CD4-positive, alpha-beta T cell treated with Interleukin-15 for 1 hour (primary cell): Measurements from ENCODE around the gene ASB18.

ENCODE experiments used
- DNase-seq: peaks from one replicate; pipeline ENCODE4 v3.0.0-alpha.2; 2020

Gene ASB18

DNA sequence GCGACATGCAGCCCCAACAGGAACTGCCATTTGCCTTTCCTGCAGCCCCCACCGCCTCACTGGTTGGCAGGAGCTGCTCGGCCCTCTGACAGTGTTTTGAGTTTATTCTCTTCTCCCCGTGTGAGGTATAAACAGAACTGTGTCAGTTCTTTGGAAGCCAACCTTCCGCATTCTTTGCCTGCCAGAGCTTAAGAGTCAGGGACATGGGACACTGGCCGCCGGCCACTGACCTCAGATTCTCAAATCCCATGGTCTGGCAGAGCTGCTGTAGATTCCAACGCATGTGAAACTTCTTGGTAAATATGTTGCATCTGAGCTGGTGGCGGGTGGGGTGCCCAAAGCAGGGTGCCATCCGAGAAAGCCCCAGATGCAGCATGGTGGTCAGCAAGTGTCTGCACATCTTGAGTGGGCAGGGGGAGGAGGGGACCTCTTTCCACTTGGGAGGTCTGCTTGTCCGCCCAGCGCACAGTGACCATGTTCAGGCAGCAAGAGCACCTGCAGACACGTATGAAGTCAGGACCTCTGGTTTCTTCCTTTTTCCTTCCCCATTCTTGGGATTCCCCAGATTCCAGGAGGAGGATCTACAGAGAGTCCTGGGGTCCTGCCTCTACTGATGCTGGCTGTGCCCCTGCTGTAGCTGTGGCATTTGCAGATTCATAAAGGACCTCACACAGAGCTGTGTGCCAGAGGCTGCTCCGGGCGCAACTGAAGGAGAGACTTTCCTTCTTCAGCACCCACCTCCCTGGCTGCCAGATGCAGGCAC lies 23.8 kb downstream of the ASB18 start:
- no peak for DNase-seq

DNA sequence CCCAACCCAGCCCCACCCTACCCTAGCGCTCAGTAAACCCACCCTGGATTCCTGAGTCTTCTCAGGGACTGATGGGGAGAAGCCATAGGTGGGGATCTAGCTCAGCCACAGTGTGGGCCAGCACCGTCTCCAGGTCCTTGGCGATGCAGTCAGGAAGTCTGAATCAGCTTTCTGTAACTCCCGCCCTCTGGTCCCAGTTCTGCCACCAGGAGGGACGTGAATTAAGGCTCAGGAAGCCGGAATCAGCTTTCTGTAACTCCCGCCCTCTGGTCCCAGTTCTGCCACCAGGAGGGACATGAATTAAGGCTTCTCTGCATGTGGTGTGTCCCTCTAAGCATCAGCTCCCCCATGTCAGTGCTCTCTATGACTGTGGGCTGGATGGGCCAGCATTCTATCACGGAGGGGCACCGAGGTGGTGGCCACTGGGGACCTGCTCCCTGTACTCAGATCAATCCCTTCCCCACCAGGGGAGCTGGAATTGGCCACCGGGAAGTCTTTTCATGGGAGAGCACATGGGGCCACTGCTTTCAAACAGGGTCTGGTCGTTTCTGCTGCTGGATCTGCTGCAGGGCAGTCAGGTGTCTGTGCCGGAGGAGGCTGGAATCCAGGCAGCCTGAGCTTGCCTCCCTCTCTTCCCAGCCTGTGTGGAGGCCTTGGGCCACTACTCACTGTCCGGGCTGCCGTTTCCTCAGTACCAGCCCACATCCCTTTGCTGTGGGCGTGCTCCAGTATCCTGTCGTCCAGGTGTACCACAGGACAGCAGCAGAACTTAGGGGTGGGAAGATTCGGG lies 24.7 kb downstream of the ASB18 start:
- DNase-seq: no peak

DNA sequence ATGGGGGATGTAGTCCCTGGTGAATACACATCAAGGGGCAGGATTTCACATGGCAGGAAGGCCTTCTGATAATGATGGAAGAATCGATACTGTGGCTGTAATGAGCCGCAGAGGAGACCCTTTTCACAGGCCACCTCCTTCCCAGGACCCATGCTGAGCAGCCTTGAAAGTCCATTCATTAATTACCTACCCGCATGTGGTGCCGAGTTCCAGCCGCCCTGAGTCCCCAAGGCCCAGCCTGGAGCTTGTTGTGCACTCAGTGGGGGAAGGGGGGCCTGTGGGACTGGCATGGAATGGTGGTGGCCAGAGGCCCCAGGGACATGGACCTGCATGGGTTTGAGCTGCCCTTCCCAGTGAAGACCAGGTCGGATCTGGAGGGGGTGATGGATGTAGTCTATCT lies 25.5 kb downstream of the ASB18 start:
- no peak for DNase-seq

DNA sequence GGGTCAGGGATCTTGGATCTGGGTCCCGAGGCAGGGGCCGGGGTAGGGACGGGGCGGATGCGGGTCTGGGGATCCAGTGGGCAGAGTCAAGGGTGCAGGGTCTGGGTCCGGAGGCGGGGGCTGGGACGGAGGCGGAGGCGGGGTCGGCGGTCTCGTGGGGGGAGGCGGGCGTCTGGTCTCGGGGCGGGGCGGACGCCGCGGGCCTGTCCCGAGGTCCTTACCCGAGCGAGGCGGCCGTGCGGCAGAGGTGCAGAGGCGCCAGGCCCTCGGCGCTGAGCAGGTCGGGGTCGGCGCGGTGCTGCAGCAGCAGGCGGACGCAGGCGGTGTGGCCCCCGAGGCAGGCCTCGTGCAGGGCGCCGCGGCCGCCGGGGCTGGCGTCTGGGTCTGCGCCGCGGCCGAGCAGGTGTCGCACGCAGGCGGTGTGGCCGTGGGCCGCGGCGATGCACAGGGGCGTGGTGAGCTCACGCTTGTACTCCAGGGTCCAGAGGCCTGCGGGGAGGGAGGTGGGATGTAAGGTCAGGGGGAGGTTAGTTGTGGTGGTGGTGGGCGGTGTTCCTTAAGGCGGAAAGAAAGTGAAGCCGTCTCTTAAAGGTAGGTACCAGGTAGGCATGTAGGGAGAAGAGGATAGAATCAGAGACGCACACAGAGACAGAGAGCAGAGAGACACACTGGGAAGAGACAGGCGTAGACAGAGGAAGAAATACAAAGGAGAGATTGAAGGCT lies 26.6 kb downstream of the ASB18 start:
- no peak for DNase-seq

DNA sequence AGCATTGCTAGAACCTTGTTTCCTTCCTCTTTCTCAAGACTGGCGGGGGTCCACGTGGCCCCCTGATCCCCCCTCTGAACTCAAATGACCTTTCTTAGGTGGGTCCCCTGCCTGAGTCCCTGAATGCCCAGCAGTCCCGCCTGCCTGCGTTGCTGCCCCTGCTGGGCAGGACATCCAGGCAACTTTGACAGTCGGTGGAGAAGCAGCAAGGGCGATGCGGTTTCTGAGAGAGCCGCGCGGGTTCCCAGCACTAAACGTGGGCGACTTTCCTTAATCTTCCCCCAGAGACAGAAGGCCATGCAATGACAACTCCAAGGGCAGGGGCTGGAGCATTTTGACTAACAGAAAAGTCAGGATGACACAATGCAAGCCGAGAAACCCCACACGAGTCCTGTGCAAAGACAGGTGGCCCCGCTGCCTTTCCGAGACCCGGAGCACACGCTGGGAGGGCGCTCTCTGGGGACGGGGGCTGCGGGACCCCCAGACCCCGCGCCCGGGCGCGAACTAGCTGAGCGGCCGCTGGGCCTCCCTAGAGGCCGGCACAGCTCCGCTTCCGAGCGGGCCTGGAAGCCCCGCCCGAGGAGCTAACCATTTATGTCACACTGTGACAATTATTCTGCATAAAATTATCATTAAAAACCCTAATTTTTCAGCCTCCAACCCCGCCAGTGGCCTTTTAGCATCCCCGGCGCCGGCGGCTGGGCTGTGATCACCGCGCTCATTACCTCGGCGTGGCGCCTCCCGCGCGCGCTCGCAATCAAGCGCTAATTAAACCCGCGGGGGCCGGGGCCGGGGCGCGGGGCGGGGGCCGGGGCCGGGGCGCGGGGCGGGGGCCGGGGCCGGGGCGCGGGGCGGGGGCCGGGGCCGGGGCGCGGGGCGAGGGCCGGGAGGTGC lies 27.4 kb downstream of the ASB18 start:
- no peak for DNase-seq

DNA sequence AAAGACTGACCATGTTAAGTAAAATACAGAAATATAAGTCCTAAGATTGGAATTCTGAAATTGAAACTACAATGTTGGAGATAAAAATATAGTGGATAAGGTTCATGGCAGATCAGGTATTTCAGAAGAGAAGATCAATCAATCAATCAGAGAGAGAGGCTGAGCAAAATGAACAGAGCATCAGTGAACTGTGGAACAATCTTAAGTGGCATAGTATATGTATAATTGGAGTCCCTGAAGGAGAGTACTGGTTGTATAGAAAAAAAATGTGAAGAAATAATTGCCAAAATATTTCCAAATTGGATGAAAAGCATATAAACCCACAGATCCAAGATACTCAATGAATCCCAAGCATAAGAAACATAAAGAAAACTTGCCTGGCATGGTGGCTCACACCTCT lies 35.0 kb downstream of the ASB18 start:
- DNase-seq: no peak

DNA sequence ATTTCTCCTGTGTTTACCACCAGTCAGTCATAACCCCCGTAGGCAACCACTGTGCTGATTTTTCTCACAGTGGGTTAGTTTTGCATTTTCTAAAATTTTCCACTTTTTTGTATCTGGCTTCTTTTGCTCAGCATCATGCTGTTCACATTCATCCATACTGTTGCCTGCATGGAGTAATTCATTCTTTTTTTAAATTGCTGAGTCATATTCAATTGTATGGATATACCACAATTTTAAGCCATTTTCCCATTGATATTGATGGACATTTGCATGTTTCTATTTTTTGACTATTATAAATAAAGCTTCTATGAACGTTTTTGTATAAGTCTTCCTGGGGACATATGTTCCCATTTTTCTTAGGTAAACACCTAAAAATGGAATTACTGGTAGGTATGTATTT lies 40.5 kb downstream of the ASB18 start:
- DNase-seq: no peak

DNA sequence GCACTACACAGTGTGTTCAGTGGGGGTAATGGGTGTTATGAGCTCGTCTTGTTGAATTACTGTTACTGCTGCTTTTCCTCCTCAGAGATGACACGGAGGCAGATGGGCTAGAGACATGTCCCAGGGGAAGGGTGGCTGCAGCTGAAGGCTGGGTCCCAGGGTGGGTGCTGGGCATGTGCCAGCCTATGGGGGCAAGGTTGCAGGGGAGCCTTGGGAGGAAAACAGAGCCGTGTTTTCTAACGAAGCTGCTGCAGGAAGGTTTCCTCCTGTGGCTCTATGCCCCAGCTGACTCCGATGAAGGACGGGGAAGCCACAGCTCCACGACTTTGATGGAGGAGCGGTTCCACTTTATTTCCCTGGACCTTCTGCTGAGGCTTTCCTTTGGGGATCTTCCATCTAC lies 42.4 kb downstream of the ASB18 start:
- DNase-seq: no peak

DNA sequence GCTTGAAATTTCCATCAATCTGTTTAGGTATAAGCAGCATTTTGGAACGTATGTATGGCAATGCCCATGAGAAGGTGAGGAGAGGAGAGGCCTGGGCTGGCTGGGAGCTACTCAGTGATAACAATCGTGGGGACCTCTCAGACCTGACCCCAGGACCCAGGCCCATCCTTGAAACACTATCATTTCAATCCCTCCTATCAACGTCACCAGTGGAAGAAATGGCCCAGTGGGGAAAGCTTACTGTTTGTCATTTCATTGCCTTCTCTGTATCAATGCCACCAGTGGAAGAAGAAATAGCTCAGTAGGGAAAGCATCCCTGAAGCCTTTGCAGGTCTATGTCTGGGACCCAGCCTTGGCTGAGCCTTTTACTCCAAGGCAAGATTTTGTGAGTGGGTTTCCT lies 44.8 kb downstream of the ASB18 start:
- DNase-seq: no peak

DNA sequence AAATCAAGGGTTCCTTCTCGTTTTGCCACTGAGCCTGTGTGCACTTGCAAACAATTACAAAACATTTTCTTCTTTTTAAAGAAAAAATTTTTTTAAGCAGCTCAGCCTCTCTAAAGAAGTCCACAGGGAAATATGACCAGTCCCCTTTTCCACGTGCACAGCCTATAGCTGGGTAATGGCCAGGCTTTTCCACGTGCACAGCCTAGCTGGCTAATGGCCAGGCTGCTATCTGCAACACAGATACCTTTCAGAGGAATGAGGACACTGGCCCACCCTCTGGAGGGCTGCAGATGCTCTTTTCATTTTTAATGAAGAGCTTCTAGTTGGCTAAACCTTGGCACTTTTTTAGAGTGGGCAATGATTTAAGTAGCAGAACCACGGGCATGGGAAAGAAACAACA lies 46.3 kb downstream of the ASB18 start:
- DNase-seq: no peak

DNA sequence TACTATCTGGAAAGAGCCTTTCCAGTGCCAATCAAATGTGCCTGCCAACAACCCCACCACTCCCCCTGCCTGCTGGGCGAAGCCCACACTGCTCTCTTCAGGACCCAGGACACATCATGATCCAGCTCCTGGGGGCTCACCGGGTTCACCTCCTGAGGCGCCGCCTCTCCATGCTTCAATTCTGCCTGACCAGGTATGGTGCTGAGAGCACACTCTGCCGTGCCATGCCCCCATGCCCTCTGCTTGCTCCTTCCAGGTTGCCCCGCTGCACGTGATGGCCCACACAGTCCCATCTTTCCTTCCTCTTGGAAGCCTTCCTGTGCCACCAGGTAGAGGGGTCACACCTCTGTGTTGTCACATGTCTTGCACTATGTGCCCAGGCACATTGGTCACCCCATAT lies 47.5 kb downstream of the ASB18 start:
- DNase-seq: no peak

DNA sequence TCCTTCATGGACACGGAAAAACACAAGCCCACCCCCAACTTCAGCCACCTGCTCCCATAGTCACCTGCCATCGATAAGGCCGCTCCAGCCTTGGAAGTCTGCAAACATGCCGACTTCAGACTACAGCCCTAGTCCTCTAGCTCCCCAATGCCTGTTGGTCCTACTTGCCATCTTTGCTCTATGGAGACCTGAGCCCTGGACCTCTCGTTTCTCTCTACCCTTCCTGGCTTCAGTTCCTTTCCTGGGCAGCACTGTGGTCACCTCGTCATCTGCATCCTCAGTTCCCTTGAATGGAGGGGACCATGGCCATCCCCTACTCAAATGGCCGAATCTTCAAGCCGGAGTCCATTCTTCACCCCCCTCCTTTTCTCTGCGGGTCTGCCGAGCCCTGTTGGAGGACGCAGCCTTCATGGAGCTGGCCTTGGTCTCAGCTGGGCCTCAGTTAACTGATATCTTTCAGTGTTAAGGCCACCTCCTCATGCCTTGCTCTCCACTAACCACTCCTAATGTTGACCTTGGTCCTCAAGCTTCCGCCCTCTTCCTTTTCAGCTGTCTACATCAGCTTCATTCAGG lies 48.4 kb downstream of the ASB18 start:
- no peak for DNase-seq

DNA sequence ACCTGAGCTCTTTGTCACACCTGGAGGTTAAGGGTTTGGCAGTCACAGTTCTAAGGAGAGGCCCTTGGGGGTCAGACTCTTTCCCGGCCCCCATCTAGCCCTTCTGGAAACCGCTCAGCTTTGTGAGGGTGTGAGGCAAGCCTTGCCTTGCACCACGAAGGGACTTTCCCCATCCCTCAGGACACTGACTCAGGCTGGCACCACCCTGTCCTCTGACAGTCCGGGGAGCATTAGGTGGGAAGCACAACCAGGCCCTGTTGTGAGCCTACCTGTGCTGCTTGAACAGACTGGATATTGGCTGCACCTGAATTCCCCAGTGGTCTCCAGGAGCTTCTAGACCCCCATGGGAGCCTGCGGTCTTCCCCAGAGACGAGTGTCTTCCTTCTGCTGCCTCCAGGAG lies 49.0 kb downstream of the ASB18 start:
- DNase-seq: no peak

DNA sequence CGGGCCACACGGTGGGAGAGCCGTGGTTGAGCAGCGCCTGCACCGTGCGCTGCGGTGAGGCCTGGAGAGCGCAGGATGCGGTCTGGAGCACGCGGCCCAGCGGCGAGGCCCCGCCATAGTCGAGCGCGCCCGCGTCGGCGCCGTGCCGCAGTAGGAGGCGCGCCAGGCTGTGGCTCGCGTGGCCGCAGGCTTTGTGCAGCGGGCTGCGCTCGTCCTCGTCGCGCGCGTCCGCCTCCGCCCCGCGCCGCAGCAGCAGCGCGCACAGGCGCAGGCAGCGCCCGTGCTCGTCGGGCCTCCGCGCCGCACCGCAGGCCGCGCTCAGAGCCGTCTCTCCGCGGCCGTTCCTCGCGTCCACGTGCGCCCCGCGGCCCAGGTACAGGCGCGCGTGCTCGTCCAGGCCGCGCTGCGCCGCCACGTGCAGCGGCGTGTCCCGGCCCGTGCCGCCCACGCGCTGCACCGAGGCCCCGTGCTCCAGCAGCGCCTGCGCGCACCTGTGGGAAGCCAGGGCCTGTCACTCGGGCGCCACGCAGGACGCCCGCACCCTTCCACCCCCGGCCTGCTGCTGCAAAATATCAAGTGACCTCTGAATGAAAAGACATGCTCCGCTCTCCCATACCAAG lies 49.7 kb downstream of the ASB18 start:
- no peak for DNase-seq

DNA sequence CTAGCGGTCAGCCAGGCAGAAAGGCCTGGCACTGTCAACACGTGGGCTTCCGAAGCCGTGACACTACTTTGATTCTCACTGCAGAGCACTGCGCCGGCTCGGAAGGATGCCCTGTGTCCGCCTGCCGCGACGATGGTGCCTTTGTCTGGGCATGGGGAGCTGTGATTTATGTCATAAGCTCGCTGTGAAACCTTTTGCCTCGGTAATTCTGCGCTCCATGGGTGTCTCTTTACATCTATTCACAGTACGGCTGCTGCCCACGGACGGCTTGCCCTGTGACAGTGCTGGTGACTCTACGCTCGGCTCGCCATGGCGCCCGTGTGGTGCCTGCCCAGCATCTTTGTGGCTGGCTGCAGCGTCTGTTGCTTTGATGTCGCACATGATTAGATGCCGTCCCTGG lies 52.9 kb downstream of the ASB18 start:
- no peak for DNase-seq

DNA sequence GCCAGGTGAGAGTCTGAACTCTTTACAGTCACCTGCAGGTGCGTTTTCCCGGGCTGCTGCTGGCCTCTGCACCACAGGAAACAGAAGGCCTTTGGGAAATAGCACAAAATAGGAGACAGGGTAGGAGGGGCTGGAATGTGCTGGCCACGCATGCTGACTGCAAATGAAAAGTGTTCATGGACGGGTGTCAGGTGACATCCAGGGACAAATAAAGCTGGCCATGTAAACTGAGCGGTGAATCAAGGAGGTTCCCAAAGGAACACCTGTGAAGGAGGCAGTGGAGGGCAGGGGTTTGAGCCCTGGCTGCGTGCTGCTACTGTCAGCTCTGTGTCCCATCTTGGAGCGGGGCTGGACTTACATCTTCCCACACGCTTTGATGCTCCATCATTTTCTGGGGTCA lies 53.7 kb downstream of the ASB18 start:
- no peak for DNase-seq

DNA sequence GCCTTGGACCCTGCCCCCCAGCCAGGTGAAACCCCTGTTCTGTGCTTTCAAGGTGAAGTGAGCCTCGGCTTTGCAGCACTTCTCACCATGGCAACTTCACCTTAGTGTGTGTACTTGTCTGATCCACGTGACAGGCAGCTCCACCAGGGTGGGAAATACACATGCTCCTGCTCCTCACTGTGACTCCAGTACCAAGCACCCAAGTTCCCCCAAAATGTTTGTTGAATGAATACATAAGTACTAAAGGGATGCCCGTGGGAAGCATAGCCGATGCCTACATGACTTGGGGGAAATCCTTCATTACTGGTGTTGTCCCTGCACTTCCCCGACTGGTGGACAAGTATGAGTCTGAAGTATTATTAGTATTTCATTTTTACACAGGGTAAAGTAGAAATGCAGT lies 54.2 kb downstream of the ASB18 start:
- no peak for DNase-seq

DNA sequence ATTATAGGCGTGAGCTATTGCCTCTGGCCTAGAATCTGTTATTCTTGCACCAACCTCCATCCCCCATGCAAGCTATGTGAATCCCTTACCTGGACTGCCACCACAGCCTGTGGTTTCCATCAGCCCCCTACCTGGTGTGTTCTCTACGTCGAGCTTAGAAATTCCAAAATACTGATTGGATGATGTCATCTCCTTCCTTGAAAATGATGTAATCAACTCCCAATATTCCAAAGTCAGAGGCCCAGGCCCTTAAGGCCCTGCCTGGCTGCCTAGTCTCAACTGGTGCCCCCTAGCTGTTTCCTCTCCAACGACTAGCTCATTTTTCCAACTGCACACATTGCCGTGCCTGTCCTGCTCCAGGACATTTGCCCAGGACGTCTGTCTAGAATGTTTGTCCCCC lies 54.7 kb downstream of the ASB18 start:
- DNase-seq: no peak

DNA sequence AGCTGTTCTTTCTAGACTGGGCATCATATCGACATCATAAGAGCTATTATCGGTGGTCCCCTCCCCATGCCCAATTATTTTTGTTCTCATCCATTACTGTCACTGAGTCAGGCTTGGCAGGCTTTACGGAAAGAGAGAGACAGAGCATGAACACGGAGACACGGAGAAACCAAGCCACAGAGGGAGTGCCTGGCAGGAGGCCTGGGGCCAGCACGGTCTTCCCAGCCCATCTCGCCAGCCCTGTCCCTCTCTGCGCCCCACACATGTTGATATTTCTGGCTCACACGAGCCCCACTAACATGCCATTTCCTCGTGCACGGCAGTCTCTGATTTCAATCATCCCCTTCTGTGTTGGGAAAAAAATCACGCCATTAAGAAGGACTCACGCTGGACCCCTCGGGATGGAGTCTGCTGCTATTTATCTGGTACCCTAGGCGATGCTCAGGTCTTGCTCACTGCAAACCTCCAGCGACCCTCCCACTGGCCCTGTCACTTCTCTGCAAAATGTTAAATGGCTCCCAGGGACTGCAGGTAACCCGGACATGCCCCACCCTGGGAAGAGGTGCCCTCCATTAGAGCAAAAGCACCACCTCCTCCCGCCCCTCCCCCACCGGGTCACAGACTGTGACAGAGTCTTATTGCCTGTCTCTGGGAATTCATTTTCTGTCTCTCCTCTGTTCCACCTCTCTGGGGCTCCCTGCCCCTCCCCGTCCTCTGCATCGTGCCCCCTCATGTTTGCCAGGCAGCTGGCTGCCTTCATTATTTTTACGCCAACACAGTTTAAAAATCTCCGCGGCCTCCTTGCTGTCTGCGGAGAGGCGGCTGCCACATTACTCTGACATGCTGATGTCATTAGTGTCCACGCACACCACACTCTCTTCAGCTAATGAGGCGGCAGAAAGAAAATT lies 55.9 kb downstream of the ASB18 start:
- DNase-seq: no peak

DNA sequence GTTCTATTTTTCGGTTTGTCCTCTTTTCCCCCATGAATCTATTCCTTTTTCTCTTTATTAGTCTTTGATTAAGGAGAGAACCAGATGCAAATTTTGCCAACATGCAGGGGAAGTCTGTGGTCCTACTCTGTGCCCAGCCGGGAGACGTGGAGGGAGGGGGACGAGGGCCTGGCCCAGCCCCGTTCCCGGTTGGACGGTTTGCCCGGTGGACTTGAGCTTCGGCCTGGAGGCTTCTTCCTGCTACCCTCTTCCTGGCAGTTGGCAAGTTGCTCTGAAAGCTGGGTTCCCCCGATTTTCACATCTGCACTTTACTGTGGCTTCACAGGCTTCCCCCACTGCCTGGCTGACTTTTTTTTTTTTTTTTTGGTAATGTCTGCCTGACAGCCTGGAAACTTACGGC lies 56.7 kb downstream of the ASB18 start:
- DNase-seq: no peak
